Thyroid gland (tissue), 4 donors: ENCODE data around the gene CACNA1A. TPM values are rescaled to one million over a fixed set of nuclear protein-coding genes. Genes with fewer than 3 reads are reported as not detected.

Source experiments
- DNase-seq, 2 donors: peaks; one replicate each; pipeline ENCODE4 v3.0.0-alpha.2; 2019
- H3K27ac ChIP-seq, 3 donors: fragments of 200-600 bp; sonication (generic); 1 replicate in 2 of 3; 2 replicates in 1 of 3; pipeline ENCODE4 v1.5.1; 2016 to 2019; ENCODE audit warnings: mild to moderate bottlenecking in 1 of 3, moderate library complexity in 1 of 3
- H3K27me3 ChIP-seq: fragments of 200-600 bp; sonication (generic); one replicate; pipeline ENCODE4 v1.5.1; 2019
- H3K36me3 ChIP-seq, 2 donors: fragments of 200-600 bp; sonication (generic); one replicate each; pipeline ENCODE4 v1.5.1; 2016 to 2019
- H3K4me1 ChIP-seq, 2 donors: fragments of 200-600 bp; sonication (generic); one replicate each; pipeline ENCODE4 v1.5.1; 2017 to 2019
- H3K4me3 ChIP-seq, 3 donors: fragments of 200-600 bp; sonication (generic); replicated peaks in 1 of 3; 1 replicate in 2 of 3; 2 replicates in 1 of 3; pipeline ENCODE4 v1.5.1; 2016; ENCODE audit warnings: mild to moderate bottlenecking in 1 of 3
- H3K9me3 ChIP-seq: fragments of 200-600 bp; sonication (generic); one replicate; pipeline ENCODE4 v1.5.1; 2017
- CTCF ChIP-seq, 6 experiments: fragments of 200-600 bp in 3 of 6; fragments of 450-650 bp in 3 of 6; sonication (generic) in 3 of 6; IDR thresholded peaks; one replicate each; pipeline ENCODE4 v1.5.1; 2016 to 2019; ENCODE audit warnings: antibody characterized with exemption in 6 of 6, mild to moderate bottlenecking in 2 of 6, inconsistent platforms in 1 of 6, moderate library complexity in 1 of 6
- POLR2A ChIP-seq, 2 donors: fragments of 450-650 bp; IDR thresholded peaks; one replicate each; pipeline ENCODE4 v1.6.1; 2017; ENCODE audit warnings: antibody characterized with exemption in 2 of 2, mild to moderate bottlenecking in 2 of 2, moderate library complexity in 1 of 2
- WGBS, 2 donors: methylation state at CpG; one replicate each; pipeline ENCODE4 v1.1.5; 2017; 5-methylcytosine and 5-hydroxymethylcytosine counted together
- intact Hi-C: fragments of 100-400 bp; cut with DNase I; formaldehyde crosslinking; loops from one replicate; pipeline ENCODE4 v1.15.1; 2023
- total RNA-seq, 4 donors: library from RNA; depleted of rRNA; stranded (reverse); fragments of >200 nt; gene quantifications; one replicate each; pipeline ENCODE4 v1.2.3, GENCODE V29; 2016

Gene CACNA1A
- total RNA-seq, result 1 to 10 TPM in 1 of 4 donors, under 1 TPM in 3; 0.27 to 2.5 (median 0.80) TPM

GRCh38 chr19:13506471-13506820 is at the start of gene CACNA1A:
CACNA1A (minus strand) TSS chr19:13506479; CDS start chr19:13506224, 255 bp downstream.
- DNase-seq, result no peak
- no peaks in the 10 kb centered on the region for H3K9me3 ChIP-seq
- intact Hi-C loops, result no loop called here
- 1 to 3% methylated on average over 21 of the region's 21 CpGs for WGBS, 2 donors
- TF ChIP-seq POLR2A (IDR thresholded peaks at IDR 0.05) (no peak), CTCF (IDR thresholded peaks at IDR 0.05) (no peak)
- no peak within 1 kb of the TSS for H3K4me3 ChIP-seq
- H3K36me3 ChIP-seq, result no peaks in the 10 kb centered on the region
- peaks cover 0 to 7% of the 10 kb centered on the region in 2 donors for H3K4me1 ChIP-seq
- peaks cover 13% of the 10 kb centered on the region for H3K27me3 ChIP-seq
- no peak within 1 kb of the TSS for H3K27ac ChIP-seq

DNA sequence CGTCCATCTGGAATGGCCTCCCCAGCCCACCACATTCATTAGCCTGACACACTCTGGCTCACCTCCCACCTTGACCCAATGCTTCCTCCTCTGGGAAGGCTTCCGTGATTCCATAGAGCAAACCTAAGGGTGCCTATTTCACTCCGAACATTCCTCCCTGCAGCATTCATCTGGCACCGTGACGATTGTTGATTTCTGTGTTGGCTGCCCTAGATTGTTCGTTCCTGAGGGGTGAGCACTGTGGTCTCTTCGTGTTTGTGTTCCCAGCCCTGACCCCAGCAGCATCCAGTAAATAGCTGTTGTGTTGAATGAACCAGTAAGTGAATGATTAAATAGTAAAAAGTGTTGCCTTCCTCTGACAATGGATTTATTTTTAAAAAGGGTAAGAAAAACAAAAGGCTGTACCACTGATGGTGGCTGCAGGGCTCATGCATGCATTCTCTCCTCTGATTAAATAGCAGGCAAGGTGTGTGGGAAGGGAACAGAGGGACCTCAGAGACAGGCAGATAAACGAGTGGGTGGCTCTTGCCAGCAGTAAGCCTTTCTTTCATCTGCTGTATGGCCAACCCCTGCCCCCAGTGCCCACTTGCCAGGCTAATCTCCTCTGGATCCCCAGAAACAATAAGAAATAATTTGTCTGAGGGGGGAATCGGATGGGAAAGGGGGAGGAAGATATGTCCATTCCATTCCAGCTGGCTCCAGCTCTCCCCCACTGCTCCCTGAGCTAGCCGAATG is 48.4 kb upstream of the CACNA1A start:
- no peak overlapping the region for H3K4me3 ChIP-seq
- 50 to 52% methylated on average over 10 of the region's 10 CpGs for WGBS, 2 donors
- H3K4me1 ChIP-seq, result no peaks in the 10 kb centered on the region
- no peak overlapping the region for H3K27ac ChIP-seq
- no peak for DNase-seq
- intact Hi-C loops, result no loop called here
- H3K27me3 ChIP-seq, result no peaks in the 10 kb centered on the region
- no peak for TF ChIP-seq POLR2A (IDR thresholded peaks at IDR 0.05)
- no peak for TF ChIP-seq CTCF (IDR thresholded peaks at IDR 0.05)
- no peaks in the 10 kb centered on the region for H3K36me3 ChIP-seq
- no peaks in the 10 kb centered on the region for H3K9me3 ChIP-seq

GRCh38 chr19:13553880-13554400 is 47.7 kb upstream of the CACNA1A start:
- 90 to 95% methylated on average over 2 of the region's 2 CpGs for WGBS, 2 donors
- no peaks in the 10 kb centered on the region for H3K4me1 ChIP-seq
- DNase-seq, result no peak
- H3K27ac ChIP-seq, result no peak overlapping the region
- H3K36me3 ChIP-seq, result no peaks in the 10 kb centered on the region
- no peaks in the 10 kb centered on the region for H3K9me3 ChIP-seq
- no peaks in the 10 kb centered on the region for H3K27me3 ChIP-seq
- intact Hi-C loops, result no loop called here
- H3K4me3 ChIP-seq, result no peak overlapping the region
- no peak for TF ChIP-seq POLR2A (IDR thresholded peaks at IDR 0.05)
- TF ChIP-seq CTCF (IDR thresholded peaks at IDR 0.05), result no peak

GRCh38 chr19:13548131-13548530 is 41.9 kb upstream of the CACNA1A start:
- Histone ChIP-seq H3K9me3 (no peaks in the 10 kb centered on the region), H3K4me1 (no peaks in the 10 kb centered on the region), H3K27ac (no peak overlapping the region), H3K36me3 (no peaks in the 10 kb centered on the region), H3K27me3 (no peaks in the 10 kb centered on the region), H3K4me3 (no peak overlapping the region)
- intact Hi-C loops, result no loop called here
- no peak for TF ChIP-seq CTCF (IDR thresholded peaks at IDR 0.05)
- TF ChIP-seq POLR2A (IDR thresholded peaks at IDR 0.05), result no peak
- DNase-seq, result no peak
- WGBS, 2 donors, result 75 to 82% methylated on average over 3 of the region's 3 CpGs

DNA sequence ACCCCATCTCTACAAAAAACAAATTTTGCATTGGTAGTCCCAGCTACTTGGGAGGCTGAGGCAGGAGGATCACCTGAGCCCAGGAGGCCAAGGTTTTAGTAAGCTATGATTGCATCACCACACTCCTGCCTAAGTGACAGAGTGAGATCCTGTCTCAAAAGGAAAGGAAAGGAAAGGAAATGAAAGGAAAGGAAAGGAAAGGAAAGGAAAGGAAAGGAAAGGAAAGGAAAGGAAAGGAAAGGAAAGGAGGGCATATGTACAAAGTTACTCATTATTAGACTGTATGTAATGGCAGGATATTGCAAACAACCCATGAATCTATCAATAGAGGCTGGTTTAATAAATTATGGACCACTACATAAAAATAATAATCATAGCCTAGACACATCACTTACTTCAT is 40.8 kb upstream of the CACNA1A start:
- TF ChIP-seq CTCF (IDR thresholded peaks at IDR 0.05) (no peak), POLR2A (IDR thresholded peaks at IDR 0.05) (no peak)
- DNase-seq, result no peak
- Histone ChIP-seq H3K27me3 (no peaks in the 10 kb centered on the region), H3K9me3 (no peaks in the 10 kb centered on the region), H3K4me1 (no peaks in the 10 kb centered on the region), H3K36me3 (no peaks in the 10 kb centered on the region), H3K4me3 (no peak overlapping the region), H3K27ac (no peak overlapping the region)
- intact Hi-C loops, result no loop called here
